ENCODE results near the gene TRAF5. TPM values are rescaled to one million over a fixed set of nuclear protein-coding genes. Genes with fewer than 3 reads are reported as not detected.

Gene TRAF5
- total and polyA plus RNA-seq, 2 donors (not counting 3 experiments of a cell fraction or from before 2014, with no cell fraction given), result 8.5 to 17.6 TPM

- H3K36me3 ChIP-seq (ENCODE audit: control insufficient read depth in 2 of 2, extremely low read depth in 1 of 2, insufficient read depth in 2 of 2, low read length in 2 of 2), result no peaks in the 10 kb centered on the region
- dilution Hi-C loops (cut with MboI; ENCODE audit: extremely low pct_ligation_motif_present, low sequenced_read_pairs), result no loop called here
- no peaks in the 10 kb centered on the region for H3K9me1 ChIP-seq (replicated peaks; ENCODE audit: control insufficient read depth, extremely low read depth, insufficient read depth, low read length)
- no peak for TF ChIP-seq POLR2A (IDR thresholded peaks at IDR 0.05; ENCODE audit: low read depth, low read length)
- TF ChIP-seq POLR2AphosphoS5 (IDR thresholded peaks at IDR 0.05; ENCODE audit: insufficient read depth, low read depth, low read length), result no peak
- TF ChIP-seq EZH2 (IDR thresholded peaks at IDR 0.05; ENCODE audit: borderline replicate concordance, low read depth, low read length, severe bottlenecking), result no peak
- no peak for TF ChIP-seq JUN (IDR thresholded peaks at IDR 0.05; ENCODE audit: borderline replicate concordance, insufficient read depth, insufficient read length, low read depth)
- TF ChIP-seq CTCF (IDR thresholded peaks at IDR 0.05; ENCODE audit: extremely low read depth in 1 of 2, insufficient read depth in 1 of 2, low read depth in 1 of 2, low read length in 2 of 2), result no peak
- TF ChIP-seq GATA2 (IDR thresholded peaks at IDR 0.05; ENCODE audit: insufficient read depth, insufficient read length, low read depth, low read length), result no peak
- TF ChIP-seq FOS (IDR thresholded peaks at IDR 0.05; ENCODE audit: borderline replicate concordance, insufficient read depth, low read length), result no peak
- TF ChIP-seq MAX (IDR thresholded peaks at IDR 0.05; ENCODE audit: insufficient read depth, insufficient read length), result no peak
- H3K4me2 ChIP-seq (ENCODE audit: insufficient read depth, low read length), result no peak overlapping the region
- H3K27me3 ChIP-seq (ENCODE audit: control insufficient read depth in 2 of 2, insufficient read depth in 2 of 2, low read length in 2 of 2), result no peaks in the 10 kb centered on the region
- peaks cover 9% of the 10 kb centered on the region for H3K4me1 ChIP-seq (ENCODE audit: control insufficient read depth, extremely low read depth, insufficient read depth, low read length)
- no TSS peak for BruUV-seq (replicated peaks)
- H3K4me3 ChIP-seq (replicated peaks in 1 of 3; ENCODE audit: insufficient read depth in 1 of 3, low read depth in 1 of 3, low read length in 3 of 3), result no peak overlapping the region
- no peak overlapping the region for H3K9ac ChIP-seq (replicated peaks; ENCODE audit: extremely low read depth, insufficient read depth, low read length)
- H3K27ac ChIP-seq (ENCODE audit: insufficient read depth, low read depth, low read length), result no peak overlapping the region
- H4K20me1 ChIP-seq (replicated peaks; ENCODE audit: control insufficient read depth, extremely low read depth, insufficient read depth, low read length), result no peaks in the 10 kb centered on the region
- POLR2A ChIA-PET, result no interaction called here
- no peaks in the 10 kb centered on the region for H3K9me3 ChIP-seq (replicated peaks; ENCODE audit: control insufficient read depth, insufficient read depth, low read length)
- DNase-seq (ENCODE audit: low read depth, low spot score) (no peak), FAIRE-seq (no peak)
- no peak overlapping the region for H2AFZ ChIP-seq (ENCODE audit: low read depth, low read length)
- H3K79me2 ChIP-seq (ENCODE audit: control insufficient read depth, insufficient read depth, low read length), result no peaks in the 10 kb centered on the region
- CTCF ChIA-PET, result interaction anchor here (0.8 to 2.0 kb wide), 3 partner anchors 10 to 139 kb away, joined by 3 to 5 read pairs (median 3); no protein-coding TSS in a partner anchor
- intact Hi-C loops (cut with micrococcal nuclease), result no loop called here
Measured at GRCh38 chr1:211337430-211338223, 11.0 kb downstream of the TRAF5 start.

Data from endothelial cell of umbilical vein (primary cell).